Measurements from ENCODE around the gene SLC12A4.

Gene SLC12A4

GRCh38 chr16:67954421-67955196, 13.8 kb downstream of the SLC12A4 start:
- Mint-ChIP-seq H3K27ac (no peak overlapping the region), H3K9me3 (no peaks in the 10 kb centered on the region), H3K4me1 (no peaks in the 10 kb centered on the region), H3K27me3 (no peaks in the 10 kb centered on the region), H3K4me3 (no peak overlapping the region)
- no peak for ATAC-seq
- no peak for DNase-seq

GRCh38 chr16:67953641-67954375, 14.6 kb downstream of the SLC12A4 start:
- H3K27me3 Mint-ChIP-seq: no peaks in the 10 kb centered on the region
- peak overlapping the region in 1 of 2 donors; percentile 61 for H3K27ac Mint-ChIP-seq
- no peaks in the 10 kb centered on the region for H3K9me3 Mint-ChIP-seq
- ATAC-seq: no peak
- H3K4me3 Mint-ChIP-seq: no peak overlapping the region
- H3K4me1 Mint-ChIP-seq: no peaks in the 10 kb centered on the region
- DNase-seq: no peak

- Mint-ChIP-seq H3K9me3 (no peaks in the 10 kb centered on the region), H3K27ac (no peak overlapping the region), H3K4me1 (no peaks in the 10 kb centered on the region), H3K27me3 (no peaks in the 10 kb centered on the region), H3K4me3 (no peak overlapping the region)
- DNase-seq (no peak), ATAC-seq (no peak)
Observed at GRCh38 chr16:67951485-67951884, 17.0 kb downstream of the SLC12A4 start.

- peak overlapping the region in 1 of 2 donors; percentile 21 for H3K27ac Mint-ChIP-seq
- H3K4me3 Mint-ChIP-seq: no peak overlapping the region
- DNase-seq (no peak), ATAC-seq (no peak)
- H3K4me1 Mint-ChIP-seq: no peaks in the 10 kb centered on the region
- no peaks in the 10 kb centered on the region for H3K27me3 Mint-ChIP-seq
- H3K9me3 Mint-ChIP-seq: no peaks in the 10 kb centered on the region
Observed at GRCh38 chr16:67950335-67950843, 18.0 kb downstream of the SLC12A4 start.

GRCh38 chr16:67949645-67950044, 18.8 kb downstream of the SLC12A4 start:
- DNase-seq (no peak), ATAC-seq (no peak)
- Mint-ChIP-seq H3K27me3 (no peaks in the 10 kb centered on the region), H3K4me1 (no peaks in the 10 kb centered on the region), H3K27ac (peak overlapping the region in 1 of 2 donors; percentile 12), H3K4me3 (no peak overlapping the region), H3K9me3 (no peaks in the 10 kb centered on the region)

- Mint-ChIP-seq H3K9me3 (no peaks in the 10 kb centered on the region), H3K4me1 (no peaks in the 10 kb centered on the region), H3K4me3 (no peak overlapping the region), H3K27me3 (no peaks in the 10 kb centered on the region), H3K27ac (peak overlapping the region in 1 of 2 donors; percentile 16)
- ATAC-seq (no peak), DNase-seq (no peak)
Observed at GRCh38 chr16:67948015-67948414, 20.4 kb downstream of the SLC12A4 start.

GRCh38 chr16:67946966-67947558, 21.4 kb downstream of the SLC12A4 start:
- H3K27ac Mint-ChIP-seq: no peak overlapping the region
- no peaks in the 10 kb centered on the region for H3K27me3 Mint-ChIP-seq
- no peak overlapping the region for H3K4me3 Mint-ChIP-seq
- peaks cover 4% of the 10 kb centered on the region for H3K4me1 Mint-ChIP-seq
- no peak for ATAC-seq
- no peaks in the 10 kb centered on the region for H3K9me3 Mint-ChIP-seq
- no peak for DNase-seq

- ATAC-seq (no peak), DNase-seq (no peak)
- Mint-ChIP-seq H3K27me3 (no peaks in the 10 kb centered on the region), H3K4me3 (no peak overlapping the region), H3K9me3 (no peaks in the 10 kb centered on the region), H3K27ac (peak overlapping the region in 1 of 2 donors; percentile 63), H3K4me1 (peaks cover 13% of the 10 kb centered on the region)
Observed at GRCh38 chr16:67946128-67946569, 22.3 kb downstream of the SLC12A4 start.

- Mint-ChIP-seq H3K9me3 (no peaks in the 10 kb centered on the region), H3K27ac (no peak overlapping the region), H3K4me3 (no peak overlapping the region), H3K27me3 (no peaks in the 10 kb centered on the region), H3K4me1 (peaks cover 16% of the 10 kb centered on the region)
- ATAC-seq: no peak
- no peak for DNase-seq
Observed at GRCh38 chr16:67945392-67945933, 23.0 kb downstream of the SLC12A4 start.

- no peaks in the 10 kb centered on the region for H3K9me3 Mint-ChIP-seq
- H3K4me1 Mint-ChIP-seq: peaks cover 23% of the 10 kb centered on the region
- DNase-seq (no peak), ATAC-seq (no peak)
- no peaks in the 10 kb centered on the region for H3K27me3 Mint-ChIP-seq
- no peak overlapping the region for H3K4me3 Mint-ChIP-seq
- H3K27ac Mint-ChIP-seq: peak overlapping the region in 1 of 2 donors; percentile 88
Observed at GRCh38 chr16:67944690-67945391, 23.6 kb downstream of the SLC12A4 start.

- Mint-ChIP-seq H3K27me3 (no peaks in the 10 kb centered on the region), H3K4me3 (no peak within 1 kb of the TSS), H3K4me1 (peaks cover 32% of the 10 kb centered on the region), H3K9me3 (no peaks in the 10 kb centered on the region), H3K27ac (peak within 1 kb of the TSS in 1 of 2 donors; percentile 88)
- no peak for DNase-seq
- no peak for ATAC-seq
Observed at GRCh38 chr16:67943619-67944504, 24.6 kb downstream of the SLC12A4 start, which contains the start of gene LCAT. LCAT (minus strand) TSS chr16:67944120; CDS start chr16:67944101, 19 bp downstream.

GRCh38 chr16:67943256-67943618, 25.2 kb downstream of the SLC12A4 start:
- DNase-seq: no peak
- ATAC-seq: no peak
- Mint-ChIP-seq H3K9me3 (no peaks in the 10 kb centered on the region), H3K4me1 (peaks cover 34% of the 10 kb centered on the region), H3K27me3 (no peaks in the 10 kb centered on the region), H3K27ac (no peak overlapping the region), H3K4me3 (no peak overlapping the region)

- Mint-ChIP-seq H3K27ac (no peak overlapping the region), H3K4me3 (no peak overlapping the region), H3K27me3 (no peaks in the 10 kb centered on the region), H3K4me1 (peaks cover 40% of the 10 kb centered on the region), H3K9me3 (no peaks in the 10 kb centered on the region)
- peak; percentile 12 for ATAC-seq
- DNase-seq: no peak
Observed at GRCh38 chr16:67942510-67943255, 25.8 kb downstream of the SLC12A4 start.

- peak overlapping the region in 1 of 2 donors; percentile 74 for H3K27ac Mint-ChIP-seq
- H3K4me1 Mint-ChIP-seq: peaks cover 45% of the 10 kb centered on the region
- no peaks in the 10 kb centered on the region for H3K9me3 Mint-ChIP-seq
- H3K4me3 Mint-ChIP-seq: no peak overlapping the region
- H3K27me3 Mint-ChIP-seq: no peaks in the 10 kb centered on the region
- DNase-seq (peak; percentile 38 to 49), ATAC-seq (peak; percentile 59)
Observed at GRCh38 chr16:67942200-67942509, 26.3 kb downstream of the SLC12A4 start.

Data from stimulated activated naive CD8-positive, alpha-beta T cell treated with anti-CD3 and anti-CD28 coated beads, Interleukin-15, amount 100 ng/mL, for 72 hours (primary cell).